ENCODE measurements around the gene CRLF1. TPM values are rescaled to one million over a fixed set of nuclear protein-coding genes. Genes with fewer than 3 reads are reported as not detected.

The CRLF1 gene
- total and polyA plus RNA-seq, 9 donors = 11.0 to 52.6 (median 35.7) TPM

- Histone ChIP-seq H3K36me3 (ENCODE audit: control insufficient read depth, insufficient read depth, low read length) (no peaks in the 10 kb centered on the region), H3K4me3 (ENCODE audit: low read length) (peak overlapping the region; percentile 68), H3K4me1 (ENCODE audit: control insufficient read depth, insufficient read depth, low read length) (peaks cover 10% of the 10 kb centered on the region), H3K27ac (ENCODE audit: low read length) (peak overlapping the region; percentile 65), H3K9me3 (replicated peaks; ENCODE audit: control insufficient read depth, low read depth, low read length) (no peaks in the 10 kb centered on the region), H3K27me3 (ENCODE audit: control insufficient read depth, insufficient read depth, low read length) (peaks cover 10% of the 10 kb centered on the region)
- 1% methylated on average over 36 of the region's 44 CpGs for WGBS (ENCODE audit: insufficient coverage)
- peak; percentile 94 for DNase-seq
Measured at GRCh38 chr19:18636183-18636968, 29.8 kb upstream of the CRLF1 start.

- H3K27ac ChIP-seq (ENCODE audit: low read length) = no peak overlapping the region
- no peak overlapping the region for H3K4me3 ChIP-seq (ENCODE audit: low read length)
- no peaks in the 10 kb centered on the region for H3K36me3 ChIP-seq (ENCODE audit: control insufficient read depth, insufficient read depth, low read length)
- 5% methylated on average over 3 of the region's 6 CpGs for whole genome bisulfite sequencing (ENCODE audit: insufficient coverage)
- H3K9me3 ChIP-seq (replicated peaks; ENCODE audit: control insufficient read depth, low read depth, low read length) = no peaks in the 10 kb centered on the region
- DNase-seq = no peak
- H3K27me3 ChIP-seq (ENCODE audit: control insufficient read depth, insufficient read depth, low read length) = peaks cover 10% of the 10 kb centered on the region
- H3K4me1 ChIP-seq (ENCODE audit: control insufficient read depth, insufficient read depth, low read length) = peaks cover 10% of the 10 kb centered on the region
Measured at GRCh38 chr19:18635831-18636182, 29.2 kb upstream of the CRLF1 start.

- WGBS (ENCODE audit: insufficient coverage) = 59% methylated on average over 8 of the region's 12 CpGs
- no peak for DNase-seq
- no peak overlapping the region for H3K27ac ChIP-seq (ENCODE audit: low read length)
- H3K4me1 ChIP-seq (ENCODE audit: control insufficient read depth, insufficient read depth, low read length) = peaks cover 10% of the 10 kb centered on the region
- no peaks in the 10 kb centered on the region for H3K9me3 ChIP-seq (replicated peaks; ENCODE audit: control insufficient read depth, low read depth, low read length)
- H3K27me3 ChIP-seq (ENCODE audit: control insufficient read depth, insufficient read depth, low read length) = peaks cover 10% of the 10 kb centered on the region
- no peak overlapping the region for H3K4me3 ChIP-seq (ENCODE audit: low read length)
- H3K36me3 ChIP-seq (ENCODE audit: control insufficient read depth, insufficient read depth, low read length) = no peaks in the 10 kb centered on the region
Measured at GRCh38 chr19:18634612-18635297, 28.2 kb upstream of the CRLF1 start.

GRCh38 chr19:18633321-18633720 is 26.7 kb upstream of the CRLF1 start:
- no peaks in the 10 kb centered on the region for H3K36me3 ChIP-seq (ENCODE audit: control insufficient read depth, insufficient read depth, low read length)
- DNase-seq = no peak
- WGBS (ENCODE audit: insufficient coverage) = 65% methylated on average over 8 of the region's 8 CpGs
- H3K27me3 ChIP-seq (ENCODE audit: control insufficient read depth, insufficient read depth, low read length) = peaks cover 13% of the 10 kb centered on the region
- no peak overlapping the region for H3K4me3 ChIP-seq (ENCODE audit: low read length)
- no peak overlapping the region for H3K27ac ChIP-seq (ENCODE audit: low read length)
- no peaks in the 10 kb centered on the region for H3K9me3 ChIP-seq (replicated peaks; ENCODE audit: control insufficient read depth, low read depth, low read length)
- peaks cover 10% of the 10 kb centered on the region for H3K4me1 ChIP-seq (ENCODE audit: control insufficient read depth, insufficient read depth, low read length)

GRCh38 chr19:18629166-18630088 is 22.8 kb upstream of the CRLF1 start:
- Histone ChIP-seq H3K9me3 (replicated peaks; ENCODE audit: control insufficient read depth, low read depth, low read length) (no peaks in the 10 kb centered on the region), H3K4me1 (ENCODE audit: control insufficient read depth, insufficient read depth, low read length) (no peaks in the 10 kb centered on the region), H3K4me3 (ENCODE audit: low read length) (no peak overlapping the region), H3K36me3 (ENCODE audit: control insufficient read depth, insufficient read depth, low read length) (no peaks in the 10 kb centered on the region), H3K27me3 (ENCODE audit: control insufficient read depth, insufficient read depth, low read length) (peaks cover 10% of the 10 kb centered on the region), H3K27ac (ENCODE audit: low read length) (no peak overlapping the region)
- 38% methylated on average over 12 of the region's 15 CpGs for WGBS (ENCODE audit: insufficient coverage)
- no peak for DNase-seq

- H3K9me3 ChIP-seq (replicated peaks; ENCODE audit: control insufficient read depth, low read depth, low read length) = no peaks in the 10 kb centered on the region
- H3K4me1 ChIP-seq (ENCODE audit: control insufficient read depth, insufficient read depth, low read length) = no peaks in the 10 kb centered on the region
- peaks cover 10% of the 10 kb centered on the region for H3K27me3 ChIP-seq (ENCODE audit: control insufficient read depth, insufficient read depth, low read length)
- DNase-seq = no peak
- no peak overlapping the region for H3K27ac ChIP-seq (ENCODE audit: low read length)
- no peak overlapping the region for H3K4me3 ChIP-seq (ENCODE audit: low read length)
- no peaks in the 10 kb centered on the region for H3K36me3 ChIP-seq (ENCODE audit: control insufficient read depth, insufficient read depth, low read length)
- 55% methylated on average over 2 of the region's 2 CpGs for WGBS (ENCODE audit: insufficient coverage)
Measured at GRCh38 chr19:18626906-18627305, 20.3 kb upstream of the CRLF1 start.

- Histone ChIP-seq H3K27me3 (ENCODE audit: control insufficient read depth, insufficient read depth, low read length) (peaks cover 8% of the 10 kb centered on the region), H3K4me1 (ENCODE audit: control insufficient read depth, insufficient read depth, low read length) (no peaks in the 10 kb centered on the region), H3K36me3 (ENCODE audit: control insufficient read depth, insufficient read depth, low read length) (no peaks in the 10 kb centered on the region), H3K4me3 (ENCODE audit: low read length) (no peak overlapping the region), H3K27ac (ENCODE audit: low read length) (no peak overlapping the region), H3K9me3 (replicated peaks; ENCODE audit: control insufficient read depth, low read depth, low read length) (no peaks in the 10 kb centered on the region)
- WGBS (ENCODE audit: insufficient coverage) = 77% methylated on average over 5 of the region's 7 CpGs
- DNase-seq = no peak
Measured at GRCh38 chr19:18620902-18621301, 14.3 kb upstream of the CRLF1 start.

- Histone ChIP-seq H3K36me3 (ENCODE audit: control insufficient read depth, insufficient read depth, low read length) (no peaks in the 10 kb centered on the region), H3K4me3 (ENCODE audit: low read length) (no peak overlapping the region), H3K9me3 (replicated peaks; ENCODE audit: control insufficient read depth, low read depth, low read length) (no peaks in the 10 kb centered on the region), H3K4me1 (ENCODE audit: control insufficient read depth, insufficient read depth, low read length) (no peaks in the 10 kb centered on the region), H3K27ac (ENCODE audit: low read length) (no peak overlapping the region), H3K27me3 (ENCODE audit: control insufficient read depth, insufficient read depth, low read length) (peaks cover 10% of the 10 kb centered on the region)
- WGBS (ENCODE audit: insufficient coverage) = 72% methylated on average over 7 of the region's 10 CpGs
- DNase-seq = no peak
Measured at GRCh38 chr19:18620311-18620710, 13.7 kb upstream of the CRLF1 start.

- Histone ChIP-seq H3K4me3 (ENCODE audit: low read length) (no peak overlapping the region), H3K4me1 (ENCODE audit: control insufficient read depth, insufficient read depth, low read length) (peaks cover 3% of the 10 kb centered on the region), H3K27ac (ENCODE audit: low read length) (no peak overlapping the region), H3K27me3 (ENCODE audit: control insufficient read depth, insufficient read depth, low read length) (peaks cover 30% of the 10 kb centered on the region), H3K36me3 (ENCODE audit: control insufficient read depth, insufficient read depth, low read length) (no peaks in the 10 kb centered on the region), H3K9me3 (replicated peaks; ENCODE audit: control insufficient read depth, low read depth, low read length) (no peaks in the 10 kb centered on the region)
- DNase-seq = no peak
- WGBS (ENCODE audit: insufficient coverage) = 88% methylated on average over 12 of the region's 13 CpGs
Measured at GRCh38 chr19:18618236-18618635, 11.6 kb upstream of the CRLF1 start.

GRCh38 chr19:18617562-18617961 is 11.0 kb upstream of the CRLF1 start:
- H3K27me3 ChIP-seq (ENCODE audit: control insufficient read depth, insufficient read depth, low read length) = peaks cover 35% of the 10 kb centered on the region
- H3K9me3 ChIP-seq (replicated peaks; ENCODE audit: control insufficient read depth, low read depth, low read length) = no peaks in the 10 kb centered on the region
- H3K4me1 ChIP-seq (ENCODE audit: control insufficient read depth, insufficient read depth, low read length) = peaks cover 7% of the 10 kb centered on the region
- H3K27ac ChIP-seq (ENCODE audit: low read length) = no peak overlapping the region
- no peak overlapping the region for H3K4me3 ChIP-seq (ENCODE audit: low read length)
- H3K36me3 ChIP-seq (ENCODE audit: control insufficient read depth, insufficient read depth, low read length) = no peaks in the 10 kb centered on the region
- DNase-seq = no peak
